Measurements from ENCODE around the gene RRP1B.
"Not testable (repeated sequence)": the region's sequence is repeated elsewhere in the genome, so short reads cannot be mapped to it uniquely, and the experiment has no call there.

GRCh38 chr21:43699492-43699777 lies 40.1 kb downstream of the RRP1B start:
- TF ChIP-seq, protein P1, sequence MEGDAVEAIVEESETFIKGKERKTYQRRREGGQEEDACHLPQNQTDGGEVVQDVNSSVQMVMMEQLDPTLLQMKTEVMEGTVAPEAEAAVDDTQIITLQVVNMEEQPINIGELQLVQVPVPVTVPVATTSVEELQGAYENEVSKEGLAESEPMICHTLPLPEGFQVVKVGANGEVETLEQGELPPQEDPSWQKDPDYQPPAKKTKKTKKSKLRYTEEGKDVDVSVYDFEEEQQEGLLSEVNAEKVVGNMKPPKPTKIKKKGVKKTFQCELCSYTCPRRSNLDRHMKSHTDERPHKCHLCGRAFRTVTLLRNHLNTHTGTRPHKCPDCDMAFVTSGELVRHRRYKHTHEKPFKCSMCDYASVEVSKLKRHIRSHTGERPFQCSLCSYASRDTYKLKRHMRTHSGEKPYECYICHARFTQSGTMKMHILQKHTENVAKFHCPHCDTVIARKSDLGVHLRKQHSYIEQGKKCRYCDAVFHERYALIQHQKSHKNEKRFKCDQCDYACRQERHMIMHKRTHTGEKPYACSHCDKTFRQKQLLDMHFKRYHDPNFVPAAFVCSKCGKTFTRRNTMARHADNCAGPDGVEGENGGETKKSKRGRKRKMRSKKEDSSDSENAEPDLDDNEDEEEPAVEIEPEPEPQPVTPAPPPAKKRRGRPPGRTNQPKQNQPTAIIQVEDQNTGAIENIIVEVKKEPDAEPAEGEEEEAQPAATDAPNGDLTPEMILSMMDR (IDR thresholded peaks at IDR 0.05) = not testable (repeated sequence)
- TF ChIP-seq SIN3A (IDR thresholded peaks at IDR 0.05; ENCODE audit: borderline replicate concordance, insufficient read depth, low read depth, low read length) = not testable (repeated sequence)
- TF ChIP-seq, protein P2, sequence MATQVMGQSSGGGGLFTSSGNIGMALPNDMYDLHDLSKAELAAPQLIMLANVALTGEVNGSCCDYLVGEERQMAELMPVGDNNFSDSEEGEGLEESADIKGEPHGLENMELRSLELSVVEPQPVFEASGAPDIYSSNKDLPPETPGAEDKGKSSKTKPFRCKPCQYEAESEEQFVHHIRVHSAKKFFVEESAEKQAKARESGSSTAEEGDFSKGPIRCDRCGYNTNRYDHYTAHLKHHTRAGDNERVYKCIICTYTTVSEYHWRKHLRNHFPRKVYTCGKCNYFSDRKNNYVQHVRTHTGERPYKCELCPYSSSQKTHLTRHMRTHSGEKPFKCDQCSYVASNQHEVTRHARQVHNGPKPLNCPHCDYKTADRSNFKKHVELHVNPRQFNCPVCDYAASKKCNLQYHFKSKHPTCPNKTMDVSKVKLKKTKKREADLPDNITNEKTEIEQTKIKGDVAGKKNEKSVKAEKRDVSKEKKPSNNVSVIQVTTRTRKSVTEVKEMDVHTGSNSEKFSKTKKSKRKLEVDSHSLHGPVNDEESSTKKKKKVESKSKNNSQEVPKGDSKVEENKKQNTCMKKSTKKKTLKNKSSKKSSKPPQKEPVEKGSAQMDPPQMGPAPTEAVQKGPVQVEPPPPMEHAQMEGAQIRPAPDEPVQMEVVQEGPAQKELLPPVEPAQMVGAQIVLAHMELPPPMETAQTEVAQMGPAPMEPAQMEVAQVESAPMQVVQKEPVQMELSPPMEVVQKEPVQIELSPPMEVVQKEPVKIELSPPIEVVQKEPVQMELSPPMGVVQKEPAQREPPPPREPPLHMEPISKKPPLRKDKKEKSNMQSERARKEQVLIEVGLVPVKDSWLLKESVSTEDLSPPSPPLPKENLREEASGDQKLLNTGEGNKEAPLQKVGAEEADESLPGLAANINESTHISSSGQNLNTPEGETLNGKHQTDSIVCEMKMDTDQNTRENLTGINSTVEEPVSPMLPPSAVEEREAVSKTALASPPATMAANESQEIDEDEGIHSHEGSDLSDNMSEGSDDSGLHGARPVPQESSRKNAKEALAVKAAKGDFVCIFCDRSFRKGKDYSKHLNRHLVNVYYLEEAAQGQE (IDR thresholded peaks at IDR 0.05; ENCODE audit: insufficient read depth in 1 of 2, low read depth in 2 of 2, low read length in 1 of 2) = not testable (repeated sequence)

Data from Panc1 (cell line).